Measurements from ENCODE around the gene ANKRD45.
"Not testable (repeated sequence)": the region's sequence is repeated elsewhere in the genome, so short reads cannot be mapped to it uniquely, and the experiment has no call there.

ANKRD45 gene

DNA sequence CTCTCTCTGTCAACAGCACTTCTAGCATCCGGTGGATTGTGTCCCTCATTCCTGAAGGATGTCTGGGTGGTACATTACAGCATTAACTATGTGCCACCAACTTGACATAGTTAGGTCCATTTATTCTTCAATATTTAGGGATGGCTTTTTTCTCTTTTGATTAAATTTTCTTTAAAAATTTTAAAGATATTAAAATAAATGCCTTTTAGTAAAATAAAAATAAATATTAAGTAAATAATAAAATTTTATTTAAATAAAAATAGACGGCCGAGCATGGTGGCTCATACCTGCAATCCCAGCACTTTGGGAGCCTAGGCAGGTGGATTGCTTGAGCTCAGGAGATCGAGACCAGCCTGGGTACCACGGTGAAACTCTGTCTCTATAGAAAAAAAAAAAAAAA is 35.5 kb upstream of the ANKRD45 start:
- DNase-seq (ENCODE audit: low read depth): no peak
- TF ChIP-seq, protein P1, sequence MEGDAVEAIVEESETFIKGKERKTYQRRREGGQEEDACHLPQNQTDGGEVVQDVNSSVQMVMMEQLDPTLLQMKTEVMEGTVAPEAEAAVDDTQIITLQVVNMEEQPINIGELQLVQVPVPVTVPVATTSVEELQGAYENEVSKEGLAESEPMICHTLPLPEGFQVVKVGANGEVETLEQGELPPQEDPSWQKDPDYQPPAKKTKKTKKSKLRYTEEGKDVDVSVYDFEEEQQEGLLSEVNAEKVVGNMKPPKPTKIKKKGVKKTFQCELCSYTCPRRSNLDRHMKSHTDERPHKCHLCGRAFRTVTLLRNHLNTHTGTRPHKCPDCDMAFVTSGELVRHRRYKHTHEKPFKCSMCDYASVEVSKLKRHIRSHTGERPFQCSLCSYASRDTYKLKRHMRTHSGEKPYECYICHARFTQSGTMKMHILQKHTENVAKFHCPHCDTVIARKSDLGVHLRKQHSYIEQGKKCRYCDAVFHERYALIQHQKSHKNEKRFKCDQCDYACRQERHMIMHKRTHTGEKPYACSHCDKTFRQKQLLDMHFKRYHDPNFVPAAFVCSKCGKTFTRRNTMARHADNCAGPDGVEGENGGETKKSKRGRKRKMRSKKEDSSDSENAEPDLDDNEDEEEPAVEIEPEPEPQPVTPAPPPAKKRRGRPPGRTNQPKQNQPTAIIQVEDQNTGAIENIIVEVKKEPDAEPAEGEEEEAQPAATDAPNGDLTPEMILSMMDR (IDR thresholded peaks at IDR 0.05; ENCODE audit: low read depth, low read length, missing control alignments): no peak
- H3K4me3 ChIP-seq (ENCODE audit: low read depth, low read length): no peak overlapping the region
- in situ Hi-C loops (cut with HindIII; ENCODE audit: low sequenced_read_pairs): no loop called here

DNA sequence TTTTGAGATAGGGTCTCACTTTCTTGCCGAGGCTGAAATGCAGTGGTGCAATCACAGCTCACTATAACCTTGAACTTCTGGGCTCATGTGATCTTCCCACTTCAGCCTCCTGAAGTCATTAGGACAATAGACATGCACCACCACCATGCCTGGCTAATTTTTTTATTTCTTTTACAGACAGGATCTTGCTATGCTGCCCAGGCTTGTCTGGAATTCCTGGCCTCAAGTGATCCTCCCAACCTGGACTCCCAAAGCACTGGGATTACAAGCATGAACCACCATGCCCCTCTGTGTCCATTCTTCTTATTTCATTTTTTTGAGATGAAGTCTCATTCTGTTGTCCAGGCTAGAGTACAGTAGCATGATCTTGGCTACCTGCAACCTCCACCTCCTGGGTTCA is 33.1 kb upstream of the ANKRD45 start:
- H3K4me3 ChIP-seq (ENCODE audit: low read depth, low read length): no peak overlapping the region
- TF ChIP-seq, protein P1 (IDR thresholded peaks at IDR 0.05; ENCODE audit: low read depth, low read length, missing control alignments): no peak
- in situ Hi-C loops (cut with HindIII; ENCODE audit: low sequenced_read_pairs): no loop called here
- DNase-seq (ENCODE audit: low read depth): no peak

DNA sequence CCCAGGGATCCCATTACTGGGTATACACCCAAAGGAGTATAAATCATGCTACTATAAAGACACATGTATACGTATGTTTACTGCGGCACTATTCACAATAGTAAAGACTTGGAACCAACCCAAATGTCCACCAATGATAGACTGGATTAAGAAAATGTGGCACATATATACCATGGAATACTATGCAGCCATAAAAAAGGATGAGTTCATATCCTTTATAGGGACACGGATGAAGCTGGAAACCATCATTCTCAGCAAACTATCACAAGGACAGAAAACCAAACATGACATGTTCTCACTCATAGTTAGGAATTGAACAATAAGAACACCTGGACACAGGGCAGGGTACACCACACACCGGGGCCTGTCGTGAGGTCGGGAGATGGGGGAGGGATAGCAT is 31.6 kb upstream of the ANKRD45 start:
- H3K4me3 ChIP-seq (ENCODE audit: low read depth, low read length); in situ Hi-C loops (cut with HindIII; ENCODE audit: low sequenced_read_pairs); DNase-seq (ENCODE audit: low read depth): not testable (repeated sequence)

DNA sequence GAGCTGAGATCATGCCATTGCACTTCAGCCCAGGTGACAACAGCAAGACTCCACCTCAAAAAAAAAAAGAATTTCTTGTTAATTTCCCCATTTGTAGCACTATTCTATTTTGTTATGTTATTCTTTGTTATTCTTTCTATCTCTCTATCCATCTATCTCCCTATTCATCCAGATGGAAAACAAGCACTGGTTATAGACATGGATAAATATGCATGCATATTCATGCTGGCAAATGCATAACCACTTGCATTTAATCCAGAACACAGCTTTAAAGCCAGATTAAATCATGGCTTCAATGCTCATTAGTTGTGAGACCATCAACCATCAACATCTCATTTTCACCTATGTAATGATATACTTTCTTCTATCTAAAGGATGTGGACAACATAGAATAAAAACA is 23.6 kb upstream of the ANKRD45 start:
- in situ Hi-C loops (cut with HindIII; ENCODE audit: low sequenced_read_pairs): no loop called here
- DNase-seq (ENCODE audit: low read depth): no peak
- TF ChIP-seq, protein P1 (IDR thresholded peaks at IDR 0.05; ENCODE audit: low read depth, low read length, missing control alignments): no peak
- no peak overlapping the region for H3K4me3 ChIP-seq (ENCODE audit: low read depth, low read length)

DNA sequence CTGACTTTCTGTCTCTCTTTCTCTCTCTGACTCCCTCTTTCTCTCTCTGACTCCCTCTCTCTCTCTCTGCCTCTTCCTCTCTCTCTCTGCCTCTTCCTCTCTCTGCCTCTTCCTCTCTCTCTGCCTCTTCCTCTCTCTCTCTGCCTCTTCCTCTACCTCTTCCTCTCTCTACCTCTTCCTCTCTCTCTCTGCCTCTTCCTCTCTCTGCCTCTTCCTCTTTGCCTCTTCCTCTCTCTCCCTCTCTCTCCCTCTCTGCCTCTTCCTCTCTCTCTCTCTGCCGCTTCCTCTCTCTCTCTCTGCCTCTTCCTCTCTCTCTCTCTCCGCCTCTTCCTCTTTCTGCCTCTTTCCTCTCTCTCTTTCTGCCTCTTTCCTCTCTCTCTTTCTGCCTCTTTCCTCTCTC is 18.6 kb upstream of the ANKRD45 start:
- in situ Hi-C loops (cut with HindIII; ENCODE audit: low sequenced_read_pairs): no loop called here
- DNase-seq (ENCODE audit: low read depth): no peak
- H3K4me3 ChIP-seq (ENCODE audit: low read depth, low read length): no peak overlapping the region
- TF ChIP-seq, protein P1 (IDR thresholded peaks at IDR 0.05; ENCODE audit: low read depth, low read length, missing control alignments): no peak

DNA sequence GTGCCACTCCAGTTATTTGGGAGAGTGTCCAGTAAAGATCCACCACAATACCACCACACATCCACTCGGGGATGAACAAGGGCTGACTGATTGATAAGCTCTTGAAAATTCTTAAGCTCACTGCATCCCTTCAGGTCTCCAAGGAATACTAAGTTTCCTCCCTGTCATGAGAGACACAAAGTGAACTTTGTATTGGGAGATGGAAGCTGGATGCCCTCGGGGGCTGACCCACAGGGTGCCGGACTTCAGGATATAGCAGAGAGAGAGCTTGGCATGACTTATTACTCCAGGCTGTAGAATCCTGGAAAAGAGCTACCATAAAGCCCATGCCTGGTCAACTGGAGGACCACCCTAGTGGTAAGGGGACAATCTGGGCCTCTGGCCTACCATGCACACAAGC is 15.5 kb upstream of the ANKRD45 start:
- H3K4me3 ChIP-seq (ENCODE audit: low read depth, low read length); DNase-seq (ENCODE audit: low read depth); in situ Hi-C loops (cut with HindIII; ENCODE audit: low sequenced_read_pairs): not testable (repeated sequence)

DNA sequence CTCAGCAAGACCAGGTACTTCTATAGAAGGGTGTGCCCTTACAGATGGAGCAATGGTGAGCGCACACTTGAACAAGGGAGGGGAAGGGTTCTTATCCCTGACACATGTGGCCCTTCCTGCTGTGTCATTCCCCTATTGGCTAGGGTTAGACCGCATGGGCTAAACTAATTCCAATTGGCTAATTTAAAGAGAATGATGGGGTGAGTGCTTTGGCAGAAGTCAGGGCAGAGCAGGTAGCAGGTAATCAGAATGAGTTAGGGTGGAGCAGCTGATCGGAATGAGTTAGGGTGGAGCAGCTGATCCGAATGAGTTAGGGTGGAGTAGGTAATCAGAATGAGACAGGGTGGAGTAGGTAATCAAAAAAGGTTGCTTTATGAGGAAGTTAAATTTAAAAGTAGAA is 14.2 kb upstream of the ANKRD45 start:
- H3K4me3 ChIP-seq (ENCODE audit: low read depth, low read length); DNase-seq (ENCODE audit: low read depth); in situ Hi-C loops (cut with HindIII; ENCODE audit: low sequenced_read_pairs): not testable (repeated sequence)

DNA sequence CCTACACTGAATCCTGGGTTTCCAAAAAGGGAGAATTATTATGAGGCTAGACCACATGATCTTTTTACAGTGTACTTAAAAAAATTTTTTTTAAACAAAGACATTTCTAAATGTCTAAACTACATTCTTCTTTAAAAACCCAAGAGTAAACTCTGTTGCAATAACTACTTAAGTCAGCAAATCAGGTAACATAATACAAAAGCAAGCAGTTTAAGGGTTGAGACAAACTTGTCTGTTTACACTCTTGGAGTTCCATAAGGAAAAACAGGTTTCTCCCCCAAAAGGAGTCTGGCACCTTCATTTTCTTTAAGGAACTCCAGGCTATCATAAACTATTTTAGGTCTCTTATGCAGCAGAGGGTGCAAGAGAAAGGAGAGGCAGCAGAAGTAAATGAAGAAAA is 12.5 kb upstream of the ANKRD45 start:
- no peak overlapping the region for H3K4me3 ChIP-seq (ENCODE audit: low read depth, low read length)
- in situ Hi-C loops (cut with HindIII; ENCODE audit: low sequenced_read_pairs): no loop called here
- DNase-seq (ENCODE audit: low read depth): no peak

DNA sequence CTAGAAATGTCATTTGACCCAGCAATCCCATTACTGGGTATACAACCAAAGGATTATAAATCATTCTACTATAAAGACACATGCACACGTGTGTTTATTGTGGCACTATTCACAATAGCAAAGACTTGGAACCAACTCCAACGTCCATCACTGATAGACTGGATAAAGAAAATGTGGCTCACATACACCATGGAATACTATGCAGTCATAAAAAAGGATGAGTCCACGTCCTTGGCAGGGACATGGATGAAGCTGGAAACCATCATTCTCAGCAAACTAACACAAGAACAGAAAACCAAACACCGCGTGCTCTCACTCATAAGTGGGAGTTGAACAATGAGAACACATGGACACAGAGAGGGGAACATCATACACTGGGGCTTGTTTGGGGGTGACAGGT is 10.5 kb upstream of the ANKRD45 start:
- DNase-seq (ENCODE audit: low read depth); in situ Hi-C loops (cut with HindIII; ENCODE audit: low sequenced_read_pairs); H3K4me3 ChIP-seq (ENCODE audit: low read depth, low read length): not testable (repeated sequence)

More for the DNA sequence above, 12.5 kb upstream of the ANKRD45 start:
- TF ChIP-seq, protein P1 (IDR thresholded peaks at IDR 0.05; ENCODE audit: low read depth, low read length, missing control alignments): no peak

DNA sequence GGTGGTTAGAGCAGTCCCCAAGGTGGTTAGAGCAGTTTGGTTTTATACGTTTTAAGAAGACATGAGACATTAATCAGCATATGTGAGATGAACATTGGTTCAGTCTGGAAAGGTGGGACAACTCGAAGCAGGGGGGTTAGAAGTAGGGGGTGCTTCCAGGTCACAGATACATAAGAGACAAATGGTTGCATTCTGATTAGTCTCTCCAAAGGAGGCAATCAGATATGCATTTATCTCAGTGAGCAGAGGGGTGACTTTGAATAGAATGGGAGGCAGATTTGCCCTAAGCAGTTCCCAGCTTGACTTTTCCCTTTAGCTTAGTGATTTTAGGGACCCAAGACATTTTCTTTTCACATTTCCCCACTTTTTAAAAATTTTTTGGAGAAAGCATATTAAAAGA is 4.8 kb upstream of the ANKRD45 start:
- in situ Hi-C loops (cut with HindIII; ENCODE audit: low sequenced_read_pairs): not testable (repeated sequence)

More for the DNA sequence above, 4.8 kb upstream of the ANKRD45 start:
- not testable (repeated sequence) for DNase-seq (ENCODE audit: low read depth); H3K4me3 ChIP-seq (ENCODE audit: low read depth, low read length)
